ENCODE measurements around the gene TBX1. TPM values are rescaled to one million over a fixed set of nuclear protein-coding genes. Genes with fewer than 3 reads are reported as not detected.

Gene TBX1
- total RNA-seq, 2 donors from 2014 or later = 11.0 to 20.2 TPM

DNA sequence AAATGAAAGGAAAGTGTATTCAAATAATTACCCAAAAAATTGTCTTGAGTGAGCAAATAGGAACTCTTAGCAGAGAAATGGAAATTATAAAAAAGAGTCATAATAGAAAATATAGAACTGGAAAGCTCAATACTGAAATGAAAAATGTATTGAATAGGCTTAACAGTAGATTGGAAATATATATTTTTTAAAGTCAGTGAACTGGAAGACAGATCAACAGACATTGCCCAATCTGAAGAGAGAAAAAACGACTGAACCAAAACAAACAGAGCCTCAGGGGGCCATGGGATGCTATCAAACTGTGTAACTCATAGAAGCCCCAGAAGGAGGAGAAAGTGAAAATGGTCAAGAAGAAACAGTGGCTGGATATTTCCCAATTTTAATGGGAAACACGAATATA, 32.6 kb downstream of the TBX1 start:
- no peak for TF ChIP-seq POLR2A (IDR thresholded peaks at IDR 0.05)
- Histone ChIP-seq H3K4me1 (replicated peaks) (no peaks in the 10 kb centered on the region), H3K4me3 (no peak overlapping the region), H3K27me3 (replicated peaks; ENCODE audit: insufficient read depth) (no peaks in the 10 kb centered on the region), H3K27ac (no peak overlapping the region), H3K9me3 (no peaks in the 10 kb centered on the region), H3K36me3 (no peaks in the 10 kb centered on the region)
- 87% methylated on average over 2 of the region's 2 CpGs for WGBS
- intact Hi-C loops (cut with DNase I) = no loop called here
- no peak for DNase-seq (ENCODE audit: low spot score)

DNA sequence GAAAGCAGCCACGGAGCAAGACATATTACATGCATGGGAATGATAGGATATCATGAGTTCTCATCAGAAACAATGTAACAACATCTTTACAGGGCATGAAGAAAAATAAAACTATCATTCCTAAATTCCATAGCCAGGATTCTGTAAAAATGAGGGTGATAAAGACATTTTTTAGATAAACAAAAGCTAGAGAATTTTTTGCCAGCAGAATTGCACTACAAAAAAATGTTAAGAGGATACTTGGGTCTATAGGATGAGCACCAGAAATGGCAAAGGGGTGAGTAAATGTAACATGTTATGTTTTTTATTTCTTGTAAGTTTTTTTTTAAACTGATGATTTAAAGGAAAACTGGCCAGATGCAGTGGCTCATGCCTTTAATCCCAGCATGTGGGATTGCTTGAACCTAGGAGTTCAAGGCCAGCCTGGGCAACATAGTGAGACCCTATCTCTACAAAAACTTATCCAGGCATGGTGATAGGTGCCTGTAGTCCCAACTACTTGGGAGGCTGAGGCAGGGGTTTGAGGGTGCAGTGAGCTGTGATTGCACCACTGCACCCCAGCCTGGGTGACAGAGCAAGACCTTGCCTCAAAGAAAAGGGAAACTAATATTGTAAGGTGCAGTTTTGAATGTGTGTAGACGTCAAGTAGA, 33.2 kb downstream of the TBX1 start:
- H3K4me3 ChIP-seq = no peak overlapping the region
- WGBS = 85% methylated on average over 2 of the region's 2 CpGs

DNA sequence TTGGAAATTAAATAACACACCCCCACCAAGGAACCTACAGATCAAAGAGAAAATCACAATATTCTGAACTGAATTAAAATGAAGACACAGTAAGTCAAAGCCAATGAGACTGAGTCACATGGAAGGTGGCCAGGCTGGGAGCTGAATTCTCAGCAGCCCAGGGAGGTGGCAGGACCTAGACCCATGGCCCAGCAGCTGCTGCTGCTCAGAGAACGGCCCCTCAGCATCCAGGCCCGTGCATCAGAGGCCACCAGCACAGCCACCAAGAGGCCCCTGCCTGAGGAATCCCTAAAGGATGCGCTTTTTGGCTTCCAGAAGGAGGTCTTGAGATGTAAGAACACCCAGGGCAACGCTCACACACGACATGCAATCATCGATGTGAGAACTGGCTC, 35.0 kb downstream of the TBX1 start:
- no peak for DNase-seq (ENCODE audit: low spot score)
- Histone ChIP-seq H3K4me1 (replicated peaks) (no peaks in the 10 kb centered on the region), H3K9me3 (no peaks in the 10 kb centered on the region), H3K27ac (no peak overlapping the region), H3K36me3 (no peaks in the 10 kb centered on the region), H3K27me3 (replicated peaks; ENCODE audit: insufficient read depth) (no peaks in the 10 kb centered on the region), H3K4me3 (no peak overlapping the region)
- 88% methylated on average over 6 of the region's 6 CpGs for WGBS
- TF ChIP-seq POLR2A (IDR thresholded peaks at IDR 0.05) (no peak), POLR2AphosphoS5 (IDR thresholded peaks at IDR 0.05) (no peak)
- TF ChIP-seq, protein P1, sequence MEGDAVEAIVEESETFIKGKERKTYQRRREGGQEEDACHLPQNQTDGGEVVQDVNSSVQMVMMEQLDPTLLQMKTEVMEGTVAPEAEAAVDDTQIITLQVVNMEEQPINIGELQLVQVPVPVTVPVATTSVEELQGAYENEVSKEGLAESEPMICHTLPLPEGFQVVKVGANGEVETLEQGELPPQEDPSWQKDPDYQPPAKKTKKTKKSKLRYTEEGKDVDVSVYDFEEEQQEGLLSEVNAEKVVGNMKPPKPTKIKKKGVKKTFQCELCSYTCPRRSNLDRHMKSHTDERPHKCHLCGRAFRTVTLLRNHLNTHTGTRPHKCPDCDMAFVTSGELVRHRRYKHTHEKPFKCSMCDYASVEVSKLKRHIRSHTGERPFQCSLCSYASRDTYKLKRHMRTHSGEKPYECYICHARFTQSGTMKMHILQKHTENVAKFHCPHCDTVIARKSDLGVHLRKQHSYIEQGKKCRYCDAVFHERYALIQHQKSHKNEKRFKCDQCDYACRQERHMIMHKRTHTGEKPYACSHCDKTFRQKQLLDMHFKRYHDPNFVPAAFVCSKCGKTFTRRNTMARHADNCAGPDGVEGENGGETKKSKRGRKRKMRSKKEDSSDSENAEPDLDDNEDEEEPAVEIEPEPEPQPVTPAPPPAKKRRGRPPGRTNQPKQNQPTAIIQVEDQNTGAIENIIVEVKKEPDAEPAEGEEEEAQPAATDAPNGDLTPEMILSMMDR (IDR thresholded peaks at IDR 0.05) = no peak
- intact Hi-C loops (cut with DNase I) = no loop called here

More for the DNA sequence above, 33.2 kb downstream of the TBX1 start:
- TF ChIP-seq POLR2A (IDR thresholded peaks at IDR 0.05) = no peak
- TF ChIP-seq, protein P1 (IDR thresholded peaks at IDR 0.05) = no peak
- no peak for TF ChIP-seq POLR2AphosphoS5 (IDR thresholded peaks at IDR 0.05)
- no peak overlapping the region for H3K27ac ChIP-seq
- no peaks in the 10 kb centered on the region for H3K4me1 ChIP-seq (replicated peaks)
- no peak for DNase-seq (ENCODE audit: low spot score)
- no peaks in the 10 kb centered on the region for H3K27me3 ChIP-seq (replicated peaks; ENCODE audit: insufficient read depth)
- no peaks in the 10 kb centered on the region for H3K36me3 ChIP-seq
- H3K9me3 ChIP-seq = no peaks in the 10 kb centered on the region
- intact Hi-C loops (cut with DNase I) = no loop called here

DNA sequence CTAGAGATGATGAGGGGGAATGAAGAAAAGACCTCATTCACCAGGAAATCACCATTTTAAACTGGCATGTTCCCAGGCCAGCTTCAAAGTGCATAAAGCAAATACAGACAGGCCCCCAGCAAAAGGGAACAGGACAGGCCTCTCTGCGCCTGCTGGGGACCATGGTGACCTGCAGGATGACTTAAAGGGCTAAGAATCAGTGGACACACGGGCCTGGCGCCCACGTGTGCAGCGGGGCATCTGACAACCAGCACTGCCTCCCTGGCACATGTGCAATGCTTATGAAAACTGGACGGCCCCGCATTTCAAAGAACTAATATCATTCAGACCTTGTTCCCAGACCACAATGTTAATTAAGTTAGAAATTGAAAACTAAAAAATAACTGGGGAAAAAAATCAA, 35.6 kb downstream of the TBX1 start:
- TF ChIP-seq POLR2AphosphoS5 (IDR thresholded peaks at IDR 0.05) (no peak), POLR2A (IDR thresholded peaks at IDR 0.05) (no peak)
- TF ChIP-seq, protein P1 (IDR thresholded peaks at IDR 0.05) = no peak
- intact Hi-C loops (cut with DNase I) = no loop called here
- no peaks in the 10 kb centered on the region for H3K4me1 ChIP-seq (replicated peaks)
- no peaks in the 10 kb centered on the region for H3K36me3 ChIP-seq
- H3K4me3 ChIP-seq = no peak overlapping the region
- DNase-seq (ENCODE audit: low spot score) = no peak
- no peak overlapping the region for H3K27ac ChIP-seq
- WGBS = 90% methylated on average over 7 of the region's 7 CpGs
- H3K9me3 ChIP-seq = no peaks in the 10 kb centered on the region
- no peaks in the 10 kb centered on the region for H3K27me3 ChIP-seq (replicated peaks; ENCODE audit: insufficient read depth)

DNA sequence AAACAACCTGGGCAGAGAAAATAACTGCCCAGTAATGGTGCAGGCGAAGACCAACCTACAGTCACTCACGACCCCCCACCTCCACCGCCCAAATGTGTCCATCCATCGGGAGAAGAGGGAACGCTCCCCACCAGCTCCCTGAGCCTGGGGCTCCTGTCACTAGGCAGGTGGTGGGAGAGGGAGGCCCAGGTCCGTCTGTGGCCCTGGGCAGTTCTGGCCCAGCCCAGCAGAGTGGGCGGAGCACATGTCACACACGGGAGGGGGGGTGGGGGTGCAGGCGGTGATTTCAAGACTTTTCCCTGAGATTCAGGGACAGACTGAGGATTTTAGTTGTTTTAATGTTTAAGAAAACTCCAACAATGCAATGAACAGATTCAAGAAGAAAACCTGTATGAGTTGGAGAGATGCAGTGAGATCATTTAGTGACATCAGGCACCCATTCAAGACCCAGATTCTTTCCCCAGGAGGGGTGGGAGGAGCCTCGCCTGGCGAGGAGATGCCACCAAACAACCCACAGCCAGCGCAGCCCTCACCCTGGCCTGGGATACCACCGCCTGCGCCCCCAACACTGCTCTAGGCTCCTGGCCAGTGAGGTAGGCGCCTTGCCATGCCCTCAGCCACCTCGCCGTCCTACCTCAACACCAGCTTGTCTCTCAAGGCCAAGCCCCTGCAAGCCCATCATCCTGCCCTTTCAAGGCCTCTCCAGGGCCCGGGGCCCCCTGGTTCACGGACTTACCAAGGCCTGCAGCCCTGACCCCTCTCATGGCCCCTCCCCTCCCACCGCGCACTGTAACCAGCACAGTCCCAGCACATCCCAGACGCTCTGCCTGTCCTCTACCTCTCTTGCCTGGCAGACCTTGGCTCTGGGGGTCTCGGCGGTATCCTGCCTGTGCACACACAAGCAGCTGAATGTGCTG, 36.8 kb downstream of the TBX1 start:
- intact Hi-C loops (cut with DNase I) = no loop called here
- Histone ChIP-seq H3K4me3 (no peak overlapping the region), H3K27me3 (replicated peaks; ENCODE audit: insufficient read depth) (no peaks in the 10 kb centered on the region), H3K27ac (no peak overlapping the region), H3K36me3 (no peaks in the 10 kb centered on the region), H3K4me1 (replicated peaks) (no peaks in the 10 kb centered on the region), H3K9me3 (no peaks in the 10 kb centered on the region)
- no peak for DNase-seq (ENCODE audit: low spot score)
- no peak for TF ChIP-seq POLR2AphosphoS5 (IDR thresholded peaks at IDR 0.05)
- TF ChIP-seq, protein P1 (IDR thresholded peaks at IDR 0.05) = no peak
- TF ChIP-seq POLR2A (IDR thresholded peaks at IDR 0.05) = no peak
- WGBS = 83% methylated on average over 24 of the region's 24 CpGs

Measured in prostate gland (tissue), 2 donors.